HL-60 (cell line): ENCODE measurements around the gene NXPH4.

Source experiments
- POLR2AphosphoS5 ChIP-seq: IDR thresholded peaks from 2 replicates; pipeline ENCODE4 v1.6.1; 2012; ENCODE audit warnings: low read depth
- TF ChIP-seq, protein P1 (sequence below): IDR thresholded peaks from one replicate; pipeline ENCODE4 v1.5.1; 2011; ENCODE audit warnings: low read length, control low read depth, inconsistent platforms; ENCODE audit not compliant: insufficient read depth

DNA sequence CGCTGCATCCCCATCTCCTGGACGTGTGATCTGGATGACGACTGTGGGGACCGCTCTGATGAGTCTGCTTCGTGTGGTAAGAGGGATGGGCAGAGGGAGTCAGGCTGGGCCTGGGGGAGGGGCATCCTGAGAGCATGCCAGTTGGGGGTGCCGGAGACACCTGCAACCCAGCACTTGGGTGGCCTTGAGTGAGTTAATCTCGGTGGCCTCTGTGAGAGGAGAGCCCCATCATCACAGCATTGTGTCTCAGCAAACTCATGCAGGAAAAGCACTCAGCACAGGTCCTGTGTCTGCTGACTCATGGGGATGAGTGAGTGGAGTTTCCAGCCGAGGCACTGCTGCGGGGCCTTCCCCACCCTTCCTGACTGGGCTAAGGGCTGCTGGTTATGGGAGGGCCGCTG lies 49.6 kb upstream of the NXPH4 start:
- TF ChIP-seq, protein P1, sequence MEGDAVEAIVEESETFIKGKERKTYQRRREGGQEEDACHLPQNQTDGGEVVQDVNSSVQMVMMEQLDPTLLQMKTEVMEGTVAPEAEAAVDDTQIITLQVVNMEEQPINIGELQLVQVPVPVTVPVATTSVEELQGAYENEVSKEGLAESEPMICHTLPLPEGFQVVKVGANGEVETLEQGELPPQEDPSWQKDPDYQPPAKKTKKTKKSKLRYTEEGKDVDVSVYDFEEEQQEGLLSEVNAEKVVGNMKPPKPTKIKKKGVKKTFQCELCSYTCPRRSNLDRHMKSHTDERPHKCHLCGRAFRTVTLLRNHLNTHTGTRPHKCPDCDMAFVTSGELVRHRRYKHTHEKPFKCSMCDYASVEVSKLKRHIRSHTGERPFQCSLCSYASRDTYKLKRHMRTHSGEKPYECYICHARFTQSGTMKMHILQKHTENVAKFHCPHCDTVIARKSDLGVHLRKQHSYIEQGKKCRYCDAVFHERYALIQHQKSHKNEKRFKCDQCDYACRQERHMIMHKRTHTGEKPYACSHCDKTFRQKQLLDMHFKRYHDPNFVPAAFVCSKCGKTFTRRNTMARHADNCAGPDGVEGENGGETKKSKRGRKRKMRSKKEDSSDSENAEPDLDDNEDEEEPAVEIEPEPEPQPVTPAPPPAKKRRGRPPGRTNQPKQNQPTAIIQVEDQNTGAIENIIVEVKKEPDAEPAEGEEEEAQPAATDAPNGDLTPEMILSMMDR, result no peak
- no peak for TF ChIP-seq POLR2AphosphoS5
